Measurements from ENCODE around the gene S100G.

S100G gene

DNA sequence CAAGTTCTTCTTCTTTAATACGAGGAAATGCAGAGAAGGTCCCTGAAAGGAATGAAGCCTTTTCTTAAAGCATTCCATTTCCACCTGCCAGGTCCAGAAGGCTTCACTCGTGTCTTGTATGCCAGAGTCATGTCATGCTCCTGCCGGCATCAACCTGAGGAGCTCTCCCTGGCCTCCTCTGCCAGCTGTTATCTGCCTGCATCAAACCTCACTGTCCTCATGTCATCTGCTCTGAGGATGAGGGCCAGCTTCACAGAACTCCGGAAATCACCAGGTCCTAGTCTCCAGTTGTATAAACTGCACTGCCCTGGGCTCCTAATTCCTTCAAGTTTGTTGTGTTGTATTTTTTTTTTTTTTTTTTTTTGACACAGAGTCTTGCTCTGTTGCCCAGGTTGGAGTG lies 20.0 kb upstream of the S100G start:
- H3K27me3 Mint-ChIP-seq: no peaks in the 10 kb centered on the region
- DNase-seq: no peak
- H3K4me1 Mint-ChIP-seq (ENCODE audit: low read depth in 2 of 2): no peaks in the 10 kb centered on the region
- H3K9me3 Mint-ChIP-seq: no peaks in the 10 kb centered on the region
- H3K4me3 Mint-ChIP-seq: no peak overlapping the region
- ATAC-seq (replicated peaks): no peak
- H3K36me3 Mint-ChIP-seq (ENCODE audit: insufficient read depth): peaks cover 8% of the 10 kb centered on the region
- no peak overlapping the region for H3K27ac Mint-ChIP-seq

DNA sequence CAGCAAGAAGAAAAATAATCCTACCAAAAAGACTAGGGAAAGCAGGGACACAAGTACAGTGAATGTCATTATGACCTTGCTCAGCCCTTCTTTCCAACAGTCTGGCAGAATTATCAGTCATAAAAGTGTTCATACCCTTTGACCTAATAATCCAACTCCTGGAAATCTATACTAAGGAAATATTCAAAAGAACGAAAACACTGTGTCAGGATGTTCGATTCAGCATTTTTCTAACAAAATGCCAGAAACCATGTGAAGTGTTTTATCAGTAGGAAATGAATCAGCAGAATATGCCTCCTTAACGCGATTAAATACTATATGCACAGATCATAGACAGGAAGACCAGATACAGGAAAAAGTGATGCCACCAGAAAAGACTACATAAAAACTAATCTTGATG lies 16.2 kb upstream of the S100G start:
- ATAC-seq (replicated peaks) (no peak), DNase-seq (no peak)
- Mint-ChIP-seq H3K36me3 (ENCODE audit: insufficient read depth) (no peaks in the 10 kb centered on the region), H3K4me3 (no peak overlapping the region), H3K4me1 (ENCODE audit: low read depth in 2 of 2) (no peaks in the 10 kb centered on the region), H3K9me3 (no peaks in the 10 kb centered on the region), H3K27ac (no peak overlapping the region), H3K27me3 (no peaks in the 10 kb centered on the region)

DNA sequence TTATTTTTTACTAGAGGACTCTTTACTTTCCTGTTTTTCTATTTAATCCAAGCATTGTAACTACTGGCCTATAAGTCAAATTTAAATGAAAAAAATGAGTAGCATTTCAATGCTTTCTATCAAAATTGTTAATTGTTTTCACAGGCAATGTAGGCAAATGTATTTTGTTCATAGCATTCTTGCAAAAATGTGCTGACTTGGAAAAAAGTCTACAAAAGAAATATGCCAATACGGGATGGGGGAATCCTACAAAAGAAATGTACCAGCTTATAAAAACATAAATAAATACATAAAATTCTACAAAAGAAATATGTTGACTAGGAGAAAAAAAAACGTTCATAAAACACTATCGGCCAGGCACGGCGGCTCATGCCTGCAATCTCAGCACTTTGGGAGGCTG lies 14.9 kb upstream of the S100G start:
- ATAC-seq (replicated peaks): no peak
- no peaks in the 10 kb centered on the region for H3K4me1 Mint-ChIP-seq (ENCODE audit: low read depth in 2 of 2)
- no peak overlapping the region for H3K27ac Mint-ChIP-seq
- no peaks in the 10 kb centered on the region for H3K27me3 Mint-ChIP-seq
- H3K36me3 Mint-ChIP-seq (ENCODE audit: insufficient read depth): no peaks in the 10 kb centered on the region
- no peak overlapping the region for H3K4me3 Mint-ChIP-seq
- H3K9me3 Mint-ChIP-seq: no peaks in the 10 kb centered on the region
- no peak for DNase-seq

DNA sequence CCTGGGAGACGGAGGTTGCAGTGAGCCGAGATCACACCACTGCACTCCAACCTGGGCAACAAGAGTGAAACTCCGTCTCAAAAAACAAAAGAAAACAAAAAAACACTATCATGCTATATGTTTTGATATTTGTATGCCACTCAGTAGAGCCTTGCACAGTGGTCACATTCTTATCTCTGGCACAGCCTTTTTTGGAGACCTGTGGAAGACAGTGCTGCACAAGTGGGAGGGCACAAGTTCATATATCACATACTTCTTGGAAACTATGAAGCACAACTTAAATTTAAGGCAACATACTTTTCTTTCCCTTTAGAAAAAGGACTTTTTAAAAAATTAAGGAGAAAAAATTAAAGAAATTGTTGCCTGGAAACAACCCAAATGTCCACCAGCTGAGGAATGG lies 14.4 kb upstream of the S100G start:
- no peak overlapping the region for H3K4me3 Mint-ChIP-seq

DNA sequence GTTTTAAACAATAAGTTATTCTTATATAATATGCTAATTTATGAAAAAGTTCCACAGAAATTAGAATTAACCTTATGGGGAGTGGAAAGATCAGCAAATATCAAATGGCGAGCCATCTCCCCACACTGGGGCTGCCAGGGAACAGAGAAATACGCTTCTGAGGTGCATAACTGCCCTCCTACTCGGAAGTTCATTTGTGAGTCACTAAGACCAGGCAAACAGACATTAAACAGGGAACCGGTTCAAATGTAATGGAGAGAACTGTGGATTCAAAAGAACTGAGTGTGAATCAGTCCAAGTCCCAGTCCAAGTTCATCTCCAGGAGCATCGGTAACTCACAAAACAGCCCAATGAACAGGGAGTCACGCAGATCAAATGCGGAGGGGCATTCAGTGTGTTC lies 11.4 kb upstream of the S100G start:
- Mint-ChIP-seq H3K27ac (no peak overlapping the region), H3K9me3 (no peaks in the 10 kb centered on the region), H3K4me3 (no peak overlapping the region), H3K27me3 (no peaks in the 10 kb centered on the region), H3K4me1 (ENCODE audit: low read depth in 2 of 2) (peaks cover 0 to 2% of the 10 kb centered on the region in 2 donors), H3K36me3 (ENCODE audit: insufficient read depth) (no peaks in the 10 kb centered on the region)
- no peak for DNase-seq
- ATAC-seq (replicated peaks): no peak

More for the DNA sequence above, 14.4 kb upstream of the S100G start:
- Mint-ChIP-seq H3K36me3 (ENCODE audit: insufficient read depth) (no peaks in the 10 kb centered on the region), H3K27me3 (no peaks in the 10 kb centered on the region), H3K27ac (no peak overlapping the region), H3K9me3 (no peaks in the 10 kb centered on the region), H3K4me1 (ENCODE audit: low read depth in 2 of 2) (peaks cover 0 to 2% of the 10 kb centered on the region in 2 donors)
- ATAC-seq (replicated peaks) (no peak), DNase-seq (no peak)

DNA sequence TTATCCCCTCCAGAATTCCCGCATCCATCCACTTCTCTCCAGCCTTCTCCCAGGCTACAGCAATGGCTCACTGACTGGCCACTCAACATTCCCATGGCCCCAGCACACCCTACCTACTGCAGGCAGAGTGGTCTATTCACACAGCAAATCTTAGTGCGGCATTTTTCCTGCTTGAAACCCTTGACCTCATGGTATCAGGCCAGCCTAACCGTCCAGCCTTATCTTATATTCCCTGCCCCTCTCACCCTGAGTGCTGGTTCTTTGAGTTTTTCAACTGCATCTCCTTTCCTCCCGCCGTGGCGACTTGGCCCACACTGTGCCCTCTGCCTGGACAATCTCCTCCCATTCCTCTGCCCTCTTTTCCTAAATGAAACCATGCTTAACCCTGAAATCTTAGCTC lies 10.0 kb upstream of the S100G start:
- DNase-seq: no peak
- no peaks in the 10 kb centered on the region for H3K27me3 Mint-ChIP-seq
- no peaks in the 10 kb centered on the region for H3K36me3 Mint-ChIP-seq (ENCODE audit: insufficient read depth)
- ATAC-seq (replicated peaks): no peak
- peaks cover 0 to 2% of the 10 kb centered on the region in 2 donors for H3K4me1 Mint-ChIP-seq (ENCODE audit: low read depth in 2 of 2)
- no peaks in the 10 kb centered on the region for H3K9me3 Mint-ChIP-seq
- H3K27ac Mint-ChIP-seq: no peak overlapping the region
- no peak overlapping the region for H3K4me3 Mint-ChIP-seq

DNA sequence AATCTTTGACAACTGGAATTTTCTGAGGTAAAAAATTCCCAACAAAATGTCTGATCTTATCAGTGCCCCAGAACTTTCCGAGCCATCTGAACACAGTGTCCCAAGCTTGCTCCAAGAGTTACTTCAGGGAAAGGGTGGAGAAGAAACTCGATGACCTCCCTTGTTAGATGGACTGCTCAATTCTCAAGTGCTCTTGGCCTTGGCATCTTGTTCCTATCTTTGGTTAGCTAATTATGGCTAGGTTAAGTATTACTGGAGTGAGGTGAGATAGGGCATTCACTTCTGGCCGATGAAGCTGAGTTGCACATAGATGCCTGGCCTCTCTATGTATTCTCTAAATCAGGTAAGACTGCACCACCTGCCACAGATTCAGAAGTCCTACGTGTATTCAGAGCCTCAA lies 9.1 kb upstream of the S100G start:
- Mint-ChIP-seq H3K4me1 (ENCODE audit: low read depth in 2 of 2) (peaks cover 0 to 2% of the 10 kb centered on the region in 2 donors), H3K4me3 (no peak overlapping the region), H3K27me3 (no peaks in the 10 kb centered on the region), H3K9me3 (no peaks in the 10 kb centered on the region), H3K36me3 (ENCODE audit: insufficient read depth) (no peaks in the 10 kb centered on the region), H3K27ac (no peak overlapping the region)
- DNase-seq (no peak), ATAC-seq (replicated peaks) (no peak)

DNA sequence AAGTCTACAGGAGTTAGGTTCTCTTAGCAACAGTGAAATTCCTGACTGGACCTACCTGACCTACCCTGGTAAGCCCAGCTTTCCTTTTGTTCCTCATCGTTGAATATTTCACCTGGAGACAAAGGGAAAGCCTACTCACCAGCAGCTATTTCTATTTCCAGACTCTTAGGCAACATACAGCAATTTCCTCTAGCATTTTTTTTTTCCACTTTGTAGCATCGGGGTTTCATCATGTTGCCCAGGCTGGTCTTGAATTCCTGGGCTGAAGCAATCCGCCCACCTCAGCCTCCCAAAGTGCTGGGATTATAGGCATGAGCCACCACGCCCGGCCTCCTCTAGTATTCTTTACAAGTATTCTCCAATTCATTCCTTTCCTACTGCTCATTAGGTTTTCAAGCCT lies 6.8 kb upstream of the S100G start:
- H3K4me3 Mint-ChIP-seq: no peak overlapping the region
- DNase-seq (no peak), ATAC-seq (replicated peaks) (no peak)
- H3K27me3 Mint-ChIP-seq: no peaks in the 10 kb centered on the region
- H3K4me1 Mint-ChIP-seq (ENCODE audit: low read depth in 2 of 2): peaks cover 0 to 2% of the 10 kb centered on the region in 2 donors
- H3K27ac Mint-ChIP-seq: no peak overlapping the region
- no peaks in the 10 kb centered on the region for H3K9me3 Mint-ChIP-seq
- peaks cover 5% of the 10 kb centered on the region for H3K36me3 Mint-ChIP-seq (ENCODE audit: insufficient read depth)

DNA sequence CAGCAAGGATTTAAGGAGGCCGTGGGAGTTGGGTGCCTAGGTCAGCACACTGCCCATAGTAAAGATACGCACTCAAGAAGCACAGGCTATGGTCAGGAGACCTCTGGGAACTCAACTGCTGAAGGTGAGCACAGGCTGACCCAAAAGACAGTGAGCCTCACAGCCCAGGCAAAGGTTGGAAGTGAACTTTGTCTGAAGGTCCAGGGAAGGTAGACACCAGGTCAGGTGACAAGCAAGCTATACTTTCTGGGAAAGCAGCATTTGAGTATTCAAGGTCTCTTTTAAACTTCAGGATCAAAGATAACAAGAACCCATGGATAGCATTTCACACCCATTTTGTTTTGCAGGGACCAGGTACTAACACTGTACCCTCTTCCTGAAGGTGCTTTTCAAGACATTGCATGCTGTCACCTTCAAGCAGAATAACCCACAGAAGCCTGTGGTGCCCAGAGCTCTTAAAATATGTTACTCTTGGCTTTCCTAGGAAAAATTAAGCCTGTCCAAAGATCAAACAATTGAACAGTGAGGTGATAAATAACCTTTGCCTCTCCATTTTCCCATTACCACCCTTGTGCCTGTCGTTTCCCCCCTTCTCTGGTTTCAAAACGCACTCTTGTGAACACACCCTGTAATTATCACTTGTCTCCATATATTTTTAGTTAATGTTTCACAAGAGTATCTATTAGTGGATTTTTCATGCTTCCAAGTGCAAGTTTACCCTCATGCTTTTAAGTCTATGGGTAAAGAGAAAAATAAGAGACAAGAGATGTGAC lies 3.4 kb upstream of the S100G start:
- Mint-ChIP-seq H3K9me3 (no peaks in the 10 kb centered on the region), H3K36me3 (ENCODE audit: insufficient read depth) (peaks cover 5% of the 10 kb centered on the region), H3K4me1 (ENCODE audit: low read depth in 2 of 2) (no peaks in the 10 kb centered on the region), H3K27me3 (no peaks in the 10 kb centered on the region), H3K27ac (no peak overlapping the region), H3K4me3 (no peak overlapping the region)
- DNase-seq: no peak
- ATAC-seq (replicated peaks): no peak

DNA sequence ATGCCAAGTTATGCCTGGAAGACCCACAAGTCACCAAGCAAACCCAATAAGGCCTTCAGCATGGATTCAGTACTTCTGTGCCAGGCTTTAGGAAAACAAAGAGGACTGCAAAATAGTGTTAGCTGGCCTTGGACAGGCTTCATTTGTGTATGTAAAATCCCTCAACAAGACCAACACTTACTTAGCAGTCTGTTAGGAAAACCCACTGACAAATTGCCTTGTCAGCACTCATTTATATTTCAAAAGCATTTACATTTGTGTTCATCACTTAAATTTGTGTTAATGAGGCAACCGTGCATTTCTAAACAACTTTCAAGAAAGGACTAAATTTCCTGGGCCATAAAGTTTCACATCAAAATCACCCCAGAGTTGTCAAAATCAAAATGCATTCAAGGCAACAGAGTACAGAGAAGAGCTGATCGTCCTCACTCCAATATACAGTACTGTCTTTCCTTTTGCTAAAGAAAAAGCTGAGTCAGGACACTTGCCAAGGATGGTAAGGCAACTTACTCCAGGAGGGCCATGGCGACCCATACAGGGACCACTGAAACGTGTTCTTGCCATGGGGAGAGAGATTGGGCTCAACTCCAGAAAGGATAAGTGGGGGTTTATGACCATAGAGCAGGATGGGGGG lies 1.6 kb downstream of the S100G start:
- Mint-ChIP-seq H3K36me3 (ENCODE audit: insufficient read depth) (peaks cover 5% of the 10 kb centered on the region), H3K4me3 (no peak overlapping the region), H3K9me3 (no peaks in the 10 kb centered on the region), H3K27me3 (no peaks in the 10 kb centered on the region), H3K4me1 (ENCODE audit: low read depth in 2 of 2) (no peaks in the 10 kb centered on the region), H3K27ac (no peak overlapping the region)
- DNase-seq: no peak
- no peak for ATAC-seq (replicated peaks)

DNA sequence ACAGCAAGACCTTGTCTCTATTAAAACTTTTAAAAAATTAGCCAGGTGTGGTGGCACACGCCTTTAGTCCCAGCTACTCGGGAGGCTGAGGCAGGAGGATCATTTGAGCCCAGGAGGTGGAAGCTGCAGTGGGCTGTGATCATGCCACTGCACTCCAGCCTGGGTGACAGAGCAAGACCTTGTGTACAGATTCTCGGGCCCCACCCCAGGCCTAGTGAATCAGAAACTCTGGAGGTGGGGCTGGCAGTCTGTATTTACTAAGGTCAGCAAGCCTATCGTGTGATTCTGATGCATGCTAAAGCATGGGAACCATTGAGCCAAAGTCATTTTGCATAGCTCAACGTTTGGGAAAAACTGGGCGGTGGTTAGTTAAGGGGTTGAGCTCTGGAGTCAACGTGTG lies 3.5 kb downstream of the S100G start:
- no peaks in the 10 kb centered on the region for H3K4me1 Mint-ChIP-seq (ENCODE audit: low read depth in 2 of 2)
- H3K4me3 Mint-ChIP-seq: no peak overlapping the region
- ATAC-seq (replicated peaks) (no peak), DNase-seq (no peak)
- no peaks in the 10 kb centered on the region for H3K9me3 Mint-ChIP-seq
- H3K36me3 Mint-ChIP-seq (ENCODE audit: insufficient read depth): no peaks in the 10 kb centered on the region
- no peaks in the 10 kb centered on the region for H3K27me3 Mint-ChIP-seq
- H3K27ac Mint-ChIP-seq: no peak overlapping the region

DNA sequence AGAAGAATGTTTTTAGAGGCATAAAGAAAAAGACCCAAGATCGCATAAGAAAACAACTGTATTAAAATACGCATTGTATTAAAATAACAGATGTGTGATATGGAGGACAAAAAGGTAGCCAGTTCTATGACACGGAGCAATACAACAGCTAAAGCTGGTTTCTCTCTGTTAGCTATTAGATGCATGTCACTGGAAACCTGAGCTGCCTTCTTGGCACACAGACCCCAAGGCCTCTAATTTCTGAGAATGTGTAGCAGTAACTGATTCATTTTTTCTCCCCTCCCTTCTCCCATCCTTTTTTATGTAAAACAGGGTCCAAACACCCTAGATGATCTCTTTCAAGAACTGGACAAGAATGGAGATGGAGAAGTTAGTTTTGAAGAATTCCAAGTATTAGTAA lies 4.1 kb downstream of the S100G start:
- DNase-seq (no peak), ATAC-seq (replicated peaks) (no peak)
- Mint-ChIP-seq H3K9me3 (no peaks in the 10 kb centered on the region), H3K27me3 (no peaks in the 10 kb centered on the region), H3K4me1 (ENCODE audit: low read depth in 2 of 2) (no peaks in the 10 kb centered on the region), H3K27ac (no peak overlapping the region), H3K36me3 (ENCODE audit: insufficient read depth) (no peaks in the 10 kb centered on the region), H3K4me3 (no peak overlapping the region)

DNA sequence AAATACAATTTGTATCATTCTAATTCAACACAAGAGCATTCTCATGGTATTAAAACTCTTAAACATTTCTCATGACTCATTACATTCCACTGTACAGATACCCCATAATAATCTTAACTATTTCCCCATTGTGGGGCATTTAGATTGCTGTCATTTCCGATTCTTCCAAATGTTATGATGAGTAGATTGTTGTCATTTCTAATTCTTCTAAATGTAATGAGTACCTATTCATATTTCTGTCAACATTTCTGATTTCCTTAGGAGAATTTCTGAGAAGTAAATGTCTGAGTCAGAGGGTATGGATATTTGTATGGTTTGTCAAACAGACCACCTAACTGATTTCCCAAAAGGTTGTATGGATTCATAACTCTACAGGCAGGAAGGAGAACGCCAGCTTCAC lies 8.3 kb downstream of the S100G start:
- ATAC-seq (replicated peaks) (no peak), DNase-seq (no peak)
- no peaks in the 10 kb centered on the region for H3K4me1 Mint-ChIP-seq (ENCODE audit: low read depth in 2 of 2)
- H3K27me3 Mint-ChIP-seq: no peaks in the 10 kb centered on the region
- H3K9me3 Mint-ChIP-seq: no peaks in the 10 kb centered on the region
- no peak overlapping the region for H3K27ac Mint-ChIP-seq
- H3K4me3 Mint-ChIP-seq: no peak overlapping the region
- no peaks in the 10 kb centered on the region for H3K36me3 Mint-ChIP-seq (ENCODE audit: insufficient read depth)

DNA sequence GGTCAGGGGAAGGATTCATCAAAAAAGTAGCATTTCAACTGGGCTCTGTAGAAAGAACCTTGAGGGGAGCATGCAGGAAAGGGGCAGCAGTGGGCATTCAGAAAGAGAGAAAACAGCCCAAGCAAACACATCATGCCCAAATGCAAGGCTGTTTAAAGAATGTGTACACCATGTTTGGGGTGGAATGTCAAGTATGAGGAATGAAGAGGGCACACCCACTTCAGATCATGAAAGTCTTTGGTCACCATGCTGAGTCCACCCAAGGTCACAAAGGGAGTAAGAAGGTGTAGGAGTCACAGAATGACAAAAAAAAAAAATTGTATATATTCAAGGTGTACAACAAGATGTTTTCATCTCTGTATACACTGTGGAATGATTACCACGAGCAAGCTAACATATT lies 9.4 kb downstream of the S100G start:
- no peaks in the 10 kb centered on the region for H3K27me3 Mint-ChIP-seq
- no peaks in the 10 kb centered on the region for H3K9me3 Mint-ChIP-seq
- ATAC-seq (replicated peaks) (no peak), DNase-seq (no peak)
- H3K4me1 Mint-ChIP-seq (ENCODE audit: low read depth in 2 of 2): no peaks in the 10 kb centered on the region
- H3K4me3 Mint-ChIP-seq: no peak overlapping the region
- no peak overlapping the region for H3K27ac Mint-ChIP-seq
- H3K36me3 Mint-ChIP-seq (ENCODE audit: insufficient read depth): no peaks in the 10 kb centered on the region
